ENCODE results near the gene OR52K1.
"Not testable (repeated sequence)": the region's sequence is repeated elsewhere in the genome, so short reads cannot be mapped to it uniquely, and the experiment has no call there.

The OR52K1 gene

GRCh38 chr11:4482445-4482844 lies at the start of gene OR52K1:
Gene OR52K1 (plus strand): TSS chr11:4482646. CDS start chr11:4488901, 6,255 bp downstream.
- no peak for DNase-seq

GRCh38 chr11:4433856-4434255 lies 48.6 kb upstream of the OR52K1 start:
- DNase-seq: no peak

- no peak for DNase-seq
Observed at GRCh38 chr11:4436411-4436810, 46.0 kb upstream of the OR52K1 start.

GRCh38 chr11:4441515-4441914 lies 40.9 kb upstream of the OR52K1 start:
- DNase-seq: no peak

GRCh38 chr11:4443232-4443891 lies 39.1 kb upstream of the OR52K1 start:
- DNase-seq: no peak

- no peak for DNase-seq
Observed at GRCh38 chr11:4448995-4449394, 33.5 kb upstream of the OR52K1 start, which contains the start of gene OR52K2. Gene OR52K2 (plus strand): TSS chr11:4449295. CDS start chr11:4449340, 45 bp downstream.

- DNase-seq: no peak
Observed at GRCh38 chr11:4453118-4453517, 29.3 kb upstream of the OR52K1 start.

- DNase-seq: no peak
Observed at GRCh38 chr11:4454021-4454420, 28.4 kb upstream of the OR52K1 start.

GRCh38 chr11:4455419-4455818 lies 27.0 kb upstream of the OR52K1 start:
- DNase-seq: no peak

- no peak for DNase-seq
Observed at GRCh38 chr11:4459500-4459899, 22.9 kb upstream of the OR52K1 start.

GRCh38 chr11:4460151-4460550 lies 22.3 kb upstream of the OR52K1 start:
- DNase-seq: no peak

GRCh38 chr11:4464216-4465159 lies 18.0 kb upstream of the OR52K1 start:
- no peak for DNase-seq

GRCh38 chr11:4465407-4465806 lies 17.0 kb upstream of the OR52K1 start:
- DNase-seq: no peak

GRCh38 chr11:4466131-4466870 lies 16.1 kb upstream of the OR52K1 start:
- DNase-seq: no peak

GRCh38 chr11:4466871-4467442 lies 15.5 kb upstream of the OR52K1 start:
- DNase-seq: no peak

GRCh38 chr11:4467811-4468606 lies 14.4 kb upstream of the OR52K1 start:
- DNase-seq: no peak

GRCh38 chr11:4479644-4480043 lies 2.8 kb upstream of the OR52K1 start:
- DNase-seq: no peak

- DNase-seq: no peak
Observed at GRCh38 chr11:4480577-4481239, 1.7 kb upstream of the OR52K1 start.

- DNase-seq: no peak
Observed at GRCh38 chr11:4481240-4481582, 1.2 kb upstream of the OR52K1 start.

- no peak for DNase-seq
Observed at GRCh38 chr11:4484310-4484709, 1.9 kb downstream of the OR52K1 start.

GRCh38 chr11:4491405-4491804 lies 9.0 kb downstream of the OR52K1 start:
- DNase-seq: not testable (repeated sequence)

All from femur (tissue), 1 donor.